Measurements from ENCODE around the gene MYO5B. TPM values are rescaled to one million over a fixed set of nuclear protein-coding genes. Genes with fewer than 3 reads are reported as not detected.

The MYO5B gene
- total RNA-seq, 1 experiment from 2014 or later: 32.1 TPM

- ChIA-PET POLR2A (no interaction called here), CTCF (no interaction called here), RAD21 (ENCODE audit: low non-redundant PET in 1 of 2, low total read pairs in 2 of 2, uncharacterized antibody in 2 of 2, unreplicated experiment in 2 of 2) (no interaction called here)
- Histone ChIP-seq H3K27ac (ENCODE audit: low read depth, low read length) (no peak overlapping the region), H3K4me2 (ENCODE audit: low read length) (no peak overlapping the region), H4K20me1 (ENCODE audit: insufficient read depth) (no peaks in the 10 kb centered on the region), H3K9me2 (ENCODE audit: insufficient read depth) (no peaks in the 10 kb centered on the region), H3K4me1 (ENCODE audit: control insufficient read depth in 1 of 2, insufficient read depth in 2 of 2, low read length in 2 of 2) (peaks cover 0 to 5% of the 10 kb centered on the region in 2 experiments; a peak in 1 of 4 replicates), H2AFZ (ENCODE audit: low read depth, low read length, poor library complexity, severe bottlenecking) (no peak overlapping the region), H3K79me2 (ENCODE audit: insufficient read depth, low read length) (no peaks in the 10 kb centered on the region), H3K4me3 (replicated peaks in 1 of 2; ENCODE audit: low read depth in 1 of 2, low read length in 2 of 2) (no peak overlapping the region), H3K27me3 (ENCODE audit: insufficient read depth, low read length) (no peaks in the 10 kb centered on the region), H3K9ac (ENCODE audit: low read length) (no peak overlapping the region), H3K9me3 (ENCODE audit: control insufficient read depth in 1 of 2, insufficient read depth in 1 of 2, low read depth in 1 of 2, low read length in 2 of 2) (no peaks in the 10 kb centered on the region), H3K36me3 (ENCODE audit: control insufficient read depth in 1 of 2, insufficient read depth in 2 of 2, low read length in 2 of 2) (no peaks in the 10 kb centered on the region)
- ATAC-seq: no peak
- DNase-seq (ENCODE audit: low read depth, low spot score): no peak
- intact Hi-C loops (cut with micrococcal nuclease): no loop called here
- TF ChIP-seq EZH2 (IDR thresholded peaks at IDR 0.05) (no peak), CTCF (IDR thresholded peaks at IDR 0.05 in 2 of 3, conservative IDR thresholded peaks at IDR 0.05 in 1 of 3; ENCODE audit: borderline replicate concordance in 1 of 3, insufficient read depth in 1 of 3, low read depth in 2 of 3, low read length in 2 of 3) (no peak), ATF3 (IDR thresholded peaks at IDR 0.05) (no peak), REST (IDR thresholded peaks at IDR 0.05; ENCODE audit: low read depth) (no peak), ZBTB33 (IDR thresholded peaks at IDR 0.05; ENCODE audit: extremely low read depth, insufficient replicate concordance, low read length) (no peak), SIN3A (IDR thresholded peaks at IDR 0.05; ENCODE audit: low read depth) (no peak), SP1 (IDR thresholded peaks at IDR 0.05; ENCODE audit: low read depth) (no peak)
- BruUV-seq (replicated peaks): no TSS peak
Measured at GRCh38 chr18:49819823-49820671, 374.9 kb downstream of the MYO5B start.
